Suprapubic skin (tissue), 4 donors: ENCODE measurements around the gene USP2. TPM values are rescaled to one million over a fixed set of nuclear protein-coding genes. Genes with fewer than 3 reads are reported as not detected.

Experiments used
- DNase-seq, 2 donors: peaks; one replicate each; pipeline ENCODE4 v3.0.0-alpha.2; 2019; ENCODE audit warnings: low spot score in 2 of 2
- H3K27ac ChIP-seq: fragments of 200-600 bp; sonication (generic); one replicate; pipeline ENCODE4 v1.5.1; 2019
- H3K27me3 ChIP-seq: fragments of 200-600 bp; sonication (generic); one replicate; pipeline ENCODE4 v1.5.1; 2019
- H3K36me3 ChIP-seq: fragments of 200-600 bp; sonication (generic); one replicate; pipeline ENCODE4 v1.5.1; 2019
- H3K4me1 ChIP-seq: fragments of 200-600 bp; sonication (generic); one replicate; pipeline ENCODE4 v1.5.1; 2019
- H3K4me3 ChIP-seq: fragments of 200-600 bp; sonication (generic); one replicate; pipeline ENCODE4 v1.5.1; 2019; ENCODE audit warnings: mild to moderate bottlenecking
- H3K9me3 ChIP-seq: fragments of 200-600 bp; sonication (generic); one replicate; pipeline ENCODE4 v1.5.1; 2019
- CTCF ChIP-seq, 2 donors: fragments of 200-600 bp in 1 of 2; fragments of 450-650 bp in 1 of 2; sonication (generic) in 1 of 2; IDR thresholded peaks; one replicate each; pipeline ENCODE4 v1.5.1; 2016 to 2019; ENCODE audit warnings: antibody characterized with exemption in 2 of 2, mild to moderate bottlenecking in 1 of 2, moderate library complexity in 1 of 2
- EP300 ChIP-seq: sonication (generic); formaldehyde crosslinking; IDR thresholded peaks from one replicate; pipeline ENCODE4 v1.6.1; 2017; ENCODE audit warnings: antibody characterized with exemption
- POLR2A ChIP-seq, 2 donors: fragments of 450-650 bp; IDR thresholded peaks; one replicate each; pipeline ENCODE4 v1.6.1; 2017; ENCODE audit warnings: antibody characterized with exemption in 2 of 2, mild to moderate bottlenecking in 2 of 2, moderate library complexity in 2 of 2
- POLR2AphosphoS5 ChIP-seq, 3 donors: sonication (generic); formaldehyde crosslinking; IDR thresholded peaks; one replicate each; pipeline ENCODE4 v1.6.1; 2017; ENCODE audit warnings: antibody characterized with exemption in 3 of 3
- WGBS: methylation state at CpG from one replicate; pipeline ENCODE4 v1.1.5; 2018; 5-methylcytosine and 5-hydroxymethylcytosine counted together
- total RNA-seq, 4 donors: library from RNA; depleted of rRNA; stranded (reverse); fragments of >200 nt; gene quantifications; one replicate each; pipeline ENCODE4 v1.1.0, GENCODE V29; 2016

USP2 gene
- total RNA-seq, 4 donors from 2014 or later = 5.9 to 25.4 (median 15.2) TPM

DNA sequence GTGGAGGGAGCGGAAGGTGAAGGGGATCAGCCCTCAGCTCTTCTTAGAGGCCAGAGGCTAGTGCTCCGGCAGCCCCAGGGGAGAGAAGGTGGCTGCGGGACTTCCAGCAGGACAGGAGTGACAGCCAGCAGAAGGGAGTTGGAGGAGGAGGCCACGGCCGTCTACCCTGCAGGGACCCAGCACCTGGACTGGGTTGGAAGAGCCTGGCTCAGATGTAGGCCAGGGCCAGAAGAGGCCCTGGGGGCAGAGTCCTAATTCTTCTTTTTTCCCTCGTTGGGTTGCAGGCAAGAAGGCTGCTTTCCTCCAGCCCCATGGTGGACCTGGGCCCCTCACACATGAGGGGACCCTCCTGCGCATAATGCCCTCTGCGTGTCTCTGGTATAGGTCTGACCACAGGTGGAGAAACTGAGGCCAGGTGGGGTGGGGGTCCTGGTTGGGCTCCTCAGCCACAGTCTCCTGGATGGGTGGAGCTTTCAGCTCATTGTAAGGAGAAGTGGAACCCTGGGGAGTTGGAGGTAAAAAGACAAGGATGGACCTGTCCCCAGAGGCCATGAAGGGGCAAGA, 62.3 kb downstream of the USP2 start:
- Histone ChIP-seq H3K4me1 (peaks cover 69% of the 10 kb centered on the region), H3K27me3 (peaks cover 37% of the 10 kb centered on the region), H3K9me3 (no peaks in the 10 kb centered on the region), H3K27ac (peak overlapping the region; percentile 82), H3K36me3 (no peaks in the 10 kb centered on the region), H3K4me3 (peak overlapping the region; percentile 13)
- 87% methylated on average over 8 of the region's 8 CpGs for WGBS
- TF ChIP-seq CTCF (IDR thresholded peaks at IDR 0.05) (no peak), POLR2AphosphoS5 (IDR thresholded peaks at IDR 0.05) (no peak), EP300 (no peak), POLR2A (IDR thresholded peaks at IDR 0.05) (no peak)
- DNase-seq = peak in 1 of 2 donors; percentile 58

DNA sequence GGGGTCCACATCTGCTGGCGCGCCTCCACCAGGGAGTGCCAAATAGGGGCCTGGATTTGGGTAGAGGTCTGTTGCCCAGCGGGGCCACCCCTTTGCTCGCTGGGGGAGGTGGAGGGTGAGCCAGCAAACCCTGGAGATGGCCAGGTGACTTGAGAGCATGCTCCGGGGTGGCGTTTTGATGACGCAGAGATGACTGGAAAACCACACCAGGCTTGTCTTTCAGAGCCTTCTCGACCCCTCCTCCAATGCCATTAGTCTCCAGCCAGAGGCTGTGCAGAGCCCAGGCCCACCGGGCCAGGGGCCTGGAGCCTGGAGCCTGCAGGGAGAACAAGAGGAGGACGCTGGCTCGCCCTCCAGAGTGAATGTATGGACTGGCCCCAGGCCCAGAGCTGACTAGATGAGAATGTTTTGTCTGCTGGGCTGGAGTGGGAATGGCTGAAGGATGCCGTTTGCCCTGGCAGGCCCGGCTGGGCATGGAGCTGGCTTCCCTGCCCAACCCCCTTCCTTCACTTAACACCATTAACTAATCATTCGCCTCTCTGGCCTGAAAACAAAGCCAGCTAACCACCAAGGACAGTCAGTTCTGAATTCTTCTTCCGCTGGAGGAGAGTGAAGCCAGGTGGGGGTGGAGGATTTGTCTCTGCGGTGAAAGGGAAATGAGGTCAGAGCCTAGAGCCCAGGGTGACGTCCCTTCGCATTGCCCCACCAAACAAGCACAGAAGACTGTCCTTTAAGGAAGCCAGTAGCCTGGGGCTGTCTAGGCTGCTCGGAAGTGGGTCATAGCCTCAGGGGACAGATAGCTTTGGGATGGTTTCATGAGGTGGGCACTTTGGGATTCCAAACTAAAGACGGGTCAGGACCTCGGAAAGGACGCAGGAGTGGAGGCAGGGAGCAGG, 63.0 kb downstream of the USP2 start:
- Histone ChIP-seq H3K27me3 (peaks cover 37% of the 10 kb centered on the region), H3K27ac (peak overlapping the region; percentile 82)
- no peak for TF ChIP-seq POLR2AphosphoS5 (IDR thresholded peaks at IDR 0.05)
- TF ChIP-seq EP300 = no peak
- TF ChIP-seq CTCF (IDR thresholded peaks at IDR 0.05) = no peak
- no peak for TF ChIP-seq POLR2A (IDR thresholded peaks at IDR 0.05)

DNA sequence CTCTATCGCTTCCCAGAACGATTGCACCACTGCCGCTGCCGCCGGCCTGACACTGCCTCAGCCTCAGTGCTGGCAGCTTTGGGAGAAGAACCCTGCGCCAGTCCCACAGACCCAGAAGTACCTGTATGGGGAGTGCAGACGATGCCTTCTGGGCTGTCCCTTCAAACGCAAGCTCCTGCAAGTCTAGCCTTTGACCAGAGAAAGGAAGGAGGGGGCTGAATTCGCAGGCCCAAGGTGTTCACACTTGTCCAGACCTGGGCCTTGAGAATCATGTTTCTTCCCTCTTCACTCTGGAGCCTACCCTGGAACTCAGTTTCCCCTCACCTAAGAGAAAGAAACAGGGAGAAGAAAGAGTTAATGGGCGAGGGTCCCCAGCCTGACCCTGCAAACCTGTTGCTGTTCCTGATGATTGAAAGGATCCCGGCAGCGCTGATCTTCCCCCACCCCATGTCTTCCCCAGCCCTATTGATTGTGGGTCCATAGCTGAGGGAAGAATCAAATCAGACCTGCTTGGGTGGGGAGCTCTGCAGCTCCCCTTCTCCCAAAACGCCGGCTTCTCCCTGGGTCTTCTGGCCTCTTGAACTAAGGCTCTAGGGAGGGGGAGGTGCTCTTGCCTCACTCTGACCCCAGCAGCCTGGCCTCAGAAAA, 63.8 kb downstream of the USP2 start:
- Histone ChIP-seq H3K27me3 (peaks cover 37% of the 10 kb centered on the region), H3K4me1 (peaks cover 69% of the 10 kb centered on the region), H3K36me3 (no peaks in the 10 kb centered on the region), H3K9me3 (no peaks in the 10 kb centered on the region), H3K27ac (peak overlapping the region; percentile 82), H3K4me3 (peak overlapping the region; percentile 53)
- TF ChIP-seq POLR2A (IDR thresholded peaks at IDR 0.05) (no peak), CTCF (IDR thresholded peaks at IDR 0.05) (no peak), EP300 (no peak), POLR2AphosphoS5 (IDR thresholded peaks at IDR 0.05) (no peak)
- 80% methylated on average over 6 of the region's 14 CpGs for WGBS
- peak in 1 of 2 donors; percentile 31 for DNase-seq

More for the DNA sequence above, 63.0 kb downstream of the USP2 start:
- Histone ChIP-seq H3K9me3 (no peaks in the 10 kb centered on the region), H3K36me3 (no peaks in the 10 kb centered on the region), H3K4me1 (peaks cover 69% of the 10 kb centered on the region), H3K4me3 (peak overlapping the region; percentile 53)
- 66% methylated on average over 18 of the region's 22 CpGs for WGBS
- peak; percentile 63 to 67 for DNase-seq

- H3K27ac ChIP-seq = peak within 1 kb of the TSS; percentile 82
- DNase-seq = peak; percentile 66 to 78
- peak within 1 kb of the TSS; percentile 53 for H3K4me3 ChIP-seq
- peaks cover 37% of the 10 kb centered on the region for H3K27me3 ChIP-seq
- peaks cover 65% of the 10 kb centered on the region for H3K4me1 ChIP-seq
- TF ChIP-seq POLR2A (IDR thresholded peaks at IDR 0.05) (no peak), POLR2AphosphoS5 (IDR thresholded peaks at IDR 0.05) (no peak), CTCF (IDR thresholded peaks at IDR 0.05) (no peak), EP300 (no peak)
- WGBS = 0% methylated on average over 1 of the region's 74 CpGs
- no peaks in the 10 kb centered on the region for H3K36me3 ChIP-seq
- H3K9me3 ChIP-seq = no peaks in the 10 kb centered on the region
Measured at GRCh38 chr11:119316729-119317591, 64.5 kb downstream of the USP2 start, which contains the start of gene MCAM. TSS of gene MCAM (minus strand) at chr11:119317130. CDS start at chr11:119317101, 29 bp downstream.
